NCI-H1436 (cell line): Measurements from ENCODE around the gene NPPC.
"Not testable (repeated sequence)": the region's sequence is repeated elsewhere in the genome, so short reads cannot be mapped to it uniquely, and the experiment has no call there.

Experiments used
- DNase-seq: peaks from one replicate; lab custom pipeline; 2025; lab: John Stamatoyannopoulos, UW

Gene NPPC, protein sequence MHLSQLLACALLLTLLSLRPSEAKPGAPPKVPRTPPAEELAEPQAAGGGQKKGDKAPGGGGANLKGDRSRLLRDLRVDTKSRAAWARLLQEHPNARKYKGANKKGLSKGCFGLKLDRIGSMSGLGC

DNA sequence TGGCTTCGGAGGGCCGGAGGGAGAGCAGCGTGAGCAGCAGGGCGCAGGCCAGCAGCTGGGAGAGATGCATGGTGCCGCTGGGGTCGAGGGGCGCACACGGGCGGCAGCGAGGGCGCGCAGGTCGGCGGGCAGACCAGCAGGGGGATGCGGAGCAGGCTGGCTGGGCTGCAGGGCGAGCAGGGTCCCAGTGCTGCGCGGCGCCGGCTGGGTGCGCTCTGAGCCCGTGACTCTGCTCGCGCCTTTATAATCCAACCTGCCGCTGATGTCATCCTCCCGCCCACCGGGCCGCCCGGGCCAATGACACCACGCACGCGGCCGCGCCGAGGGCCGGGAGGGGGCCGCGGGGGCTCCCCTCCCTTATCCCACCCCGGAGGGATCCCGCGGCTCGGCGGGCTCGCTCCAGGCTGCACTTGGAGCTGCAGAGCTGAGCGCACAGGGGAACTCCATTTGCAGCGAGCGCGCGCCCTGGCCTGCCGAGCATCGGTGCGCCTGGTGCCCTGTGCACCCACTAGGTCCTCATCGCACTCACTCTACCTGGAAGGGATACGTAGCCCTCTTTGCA is at the start of gene NPPC:
Gene NPPC (minus strand): TSS at position 217 of the 562 bp plus-strand sequence. CDS start 147 bp downstream, at position 70.
- peak; percentile 46 for DNase-seq

DNA sequence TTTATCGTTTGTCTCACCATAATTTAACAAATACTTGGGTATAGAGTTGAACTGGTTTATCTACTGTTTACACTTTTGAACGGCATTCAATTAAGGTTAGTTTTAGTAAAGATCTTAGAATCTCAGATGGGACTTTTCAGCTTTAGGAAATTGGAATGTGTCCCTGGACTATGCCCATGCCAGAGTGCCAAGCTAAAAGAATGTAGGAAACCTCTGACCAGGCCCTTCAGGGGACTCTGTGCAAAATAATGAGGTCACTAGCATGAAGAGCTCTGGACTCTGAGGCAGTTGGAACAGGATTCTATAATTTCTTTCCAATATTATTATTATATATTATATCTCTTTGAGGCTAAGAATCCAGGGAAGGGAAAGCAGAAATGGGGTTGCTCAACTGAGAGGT is 48.8 kb upstream of the NPPC start:
- DNase-seq: no peak

DNA sequence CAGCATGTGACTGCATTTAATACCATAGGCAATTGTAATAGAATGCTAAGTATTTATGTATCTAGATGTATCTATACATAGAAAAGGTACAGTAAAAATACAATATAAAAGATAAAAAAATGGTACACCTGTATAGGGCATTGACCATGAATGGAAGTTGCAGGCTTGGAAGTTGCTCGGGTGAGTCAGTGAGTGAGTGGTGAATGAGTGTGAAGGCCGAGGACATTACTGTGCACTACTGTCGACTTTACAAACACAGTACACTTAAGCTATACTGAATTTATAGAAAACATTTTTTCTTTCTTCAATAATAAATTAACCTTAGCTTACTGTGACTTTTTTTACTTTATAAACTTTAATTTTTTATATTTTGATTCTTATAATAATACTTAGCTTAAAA is 44.3 kb upstream of the NPPC start:
- no peak for DNase-seq

DNA sequence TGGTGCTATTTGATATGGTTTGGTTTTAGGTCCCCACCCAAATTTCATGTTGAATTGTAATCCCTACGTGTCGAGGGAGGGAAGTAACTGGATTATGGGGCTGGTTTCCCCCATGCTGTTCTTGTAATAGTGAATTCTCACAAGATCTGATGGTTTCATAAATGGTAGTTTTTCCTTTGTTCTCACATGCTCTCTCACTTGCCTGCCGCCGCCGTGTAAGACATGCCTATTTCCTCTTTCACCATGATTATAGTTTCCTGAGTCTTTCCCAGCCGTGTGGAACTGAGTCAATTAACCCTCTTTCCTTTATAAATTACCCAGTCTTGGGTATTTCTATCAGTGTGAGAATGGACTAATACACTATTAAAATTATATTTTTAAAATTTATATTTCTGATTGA is 42.6 kb upstream of the NPPC start:
- no peak for DNase-seq

DNA sequence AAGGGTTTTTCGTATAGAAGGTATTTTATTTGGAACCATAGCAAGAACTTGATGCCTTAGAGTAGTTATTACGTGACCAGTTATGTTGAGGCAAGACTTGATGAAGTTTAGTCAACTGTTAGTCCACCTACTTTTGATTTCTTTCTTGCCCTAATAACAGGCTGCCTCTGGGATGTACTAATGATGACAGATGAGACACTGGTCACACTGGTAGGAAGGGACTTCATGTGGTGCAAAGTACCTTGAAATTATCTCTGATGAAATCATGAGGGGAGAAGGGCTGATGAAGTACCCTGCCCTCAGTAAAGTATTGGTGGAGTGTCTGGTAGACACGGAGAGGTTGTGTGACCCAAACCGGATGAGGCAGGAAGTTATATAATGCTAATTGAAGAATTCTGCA is 40.7 kb upstream of the NPPC start:
- no peak for DNase-seq

DNA sequence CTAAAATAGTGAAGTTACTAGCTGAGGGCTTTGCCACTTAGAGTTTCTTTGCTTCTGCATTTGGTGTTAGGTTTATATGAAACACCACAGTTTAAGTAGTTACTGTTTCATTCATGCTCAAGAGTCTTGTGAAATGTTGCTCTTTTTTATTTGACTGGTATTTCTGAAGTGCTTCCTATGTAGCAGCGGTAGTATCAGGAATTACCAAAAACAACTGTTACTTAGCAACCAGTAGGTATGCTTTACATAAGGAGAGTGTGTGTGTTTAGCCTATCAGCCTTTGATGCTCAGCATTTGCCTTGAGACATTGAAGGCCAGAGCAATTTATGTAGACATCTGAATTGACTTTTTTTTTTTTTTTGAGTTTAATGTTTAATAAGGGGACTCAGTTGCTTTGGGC is 38.9 kb upstream of the NPPC start:
- DNase-seq: peak; percentile 16

DNA sequence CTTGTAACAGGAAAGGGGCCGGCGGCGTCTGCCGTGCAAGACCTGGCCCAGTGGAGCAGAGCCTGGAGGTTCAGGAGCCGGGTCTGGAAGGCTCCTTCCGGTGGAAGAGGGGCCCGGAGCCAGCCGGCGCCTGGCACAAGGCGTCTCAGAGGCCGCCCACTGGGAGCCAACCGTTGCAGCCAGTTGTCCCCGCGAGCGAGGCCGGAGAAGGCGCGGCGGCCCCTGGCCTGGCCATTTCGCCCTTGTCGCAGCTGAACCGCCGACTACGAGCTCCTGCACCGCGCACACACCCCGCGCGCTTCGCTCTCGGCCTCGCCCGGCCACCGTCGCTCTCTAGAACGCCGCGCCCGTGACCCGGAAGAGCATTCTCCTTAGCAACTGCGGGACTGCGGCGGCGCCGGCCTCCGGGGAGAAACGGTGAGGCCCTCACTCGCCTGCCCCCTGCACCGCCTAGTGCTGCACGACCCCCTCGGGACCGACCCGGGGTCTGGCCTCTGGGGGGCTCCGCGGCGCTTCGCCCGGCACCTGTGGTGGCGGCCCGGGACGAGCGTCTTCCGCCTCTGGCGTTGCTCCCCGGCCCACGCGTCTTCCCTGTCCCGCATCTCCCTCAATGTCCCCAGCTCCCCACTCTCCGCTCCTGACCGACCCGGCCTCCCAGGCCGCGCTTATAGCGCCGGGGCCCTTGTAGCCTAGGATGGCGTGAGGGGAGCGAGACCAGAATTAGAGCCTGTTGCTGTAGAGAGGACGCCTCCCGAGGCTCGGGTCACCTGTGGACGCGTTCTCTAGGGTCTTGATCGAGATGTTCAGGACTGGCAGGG is 35.4 kb upstream of the NPPC start, which contains the start of gene DIS3L2:
Gene DIS3L2 (plus strand): TSS at position 365 of the 818 bp plus-strand sequence. CDS start 53,215 bp downstream, outside the sequence.
- peak; percentile 79 for DNase-seq

DNA sequence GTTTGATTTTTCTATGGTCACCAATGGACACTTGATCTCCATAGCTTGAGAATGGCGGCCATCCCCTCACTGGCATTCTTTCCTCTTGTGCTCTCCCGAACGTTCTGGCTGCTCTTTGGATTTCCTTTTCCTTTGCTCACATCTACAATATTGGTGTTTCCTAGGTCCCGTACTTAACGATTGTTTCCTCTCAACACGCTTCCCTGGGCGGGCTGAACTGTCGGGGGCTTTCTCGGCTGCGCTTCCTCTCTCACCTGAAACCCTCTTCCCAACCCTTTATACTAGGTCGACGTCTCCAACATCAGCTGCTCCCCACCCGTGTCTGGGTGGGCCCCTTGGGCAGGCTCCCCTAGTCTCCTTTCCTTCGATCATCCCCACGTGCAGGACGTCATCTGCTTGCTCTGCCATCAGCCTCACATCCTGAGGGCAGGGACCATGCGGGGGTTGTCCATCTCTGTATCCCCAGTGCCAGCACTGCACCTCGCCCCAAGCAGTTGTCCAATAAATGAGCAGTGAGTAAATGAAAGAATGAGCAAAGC is 34.7 kb upstream of the NPPC start:
- no peak for DNase-seq

DNA sequence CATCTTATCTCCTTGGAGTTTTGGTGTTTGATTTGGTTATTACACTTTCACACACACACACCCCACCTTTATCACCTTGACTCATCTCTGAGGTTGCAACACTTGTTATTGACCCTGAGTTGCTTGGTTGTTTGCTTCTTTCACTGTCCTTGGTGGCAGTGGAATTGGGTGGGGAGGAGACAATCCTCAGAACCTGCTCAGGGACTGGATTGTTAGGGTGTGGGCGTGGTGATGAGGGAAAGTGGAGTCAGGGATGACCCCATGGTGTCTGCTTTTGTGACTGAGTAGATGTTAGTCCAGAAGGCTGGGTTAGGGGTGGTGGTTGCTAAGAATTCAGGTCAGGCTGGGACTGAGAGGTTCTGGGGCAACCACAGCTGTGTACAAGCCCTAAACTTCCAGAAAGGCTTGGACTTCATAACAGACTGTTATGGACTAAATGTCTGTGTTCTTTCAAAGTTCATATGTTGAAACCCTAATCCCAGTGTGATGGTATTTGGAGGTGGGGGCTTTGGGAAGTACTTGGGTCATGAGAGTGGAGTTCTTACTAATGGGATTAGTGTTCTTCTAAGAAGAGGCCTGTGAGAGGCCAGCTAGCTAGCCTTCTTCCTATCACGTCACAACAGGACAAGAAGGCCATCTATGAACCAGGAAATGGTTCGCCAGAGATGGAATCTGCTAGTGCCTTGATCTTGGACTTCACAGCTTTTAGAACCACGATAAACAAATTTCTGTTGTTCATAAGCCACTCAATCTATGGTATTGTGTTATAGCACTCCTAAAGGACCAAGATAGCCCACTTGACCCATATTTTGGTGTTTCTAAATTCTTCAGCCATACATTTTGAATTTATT is 31.9 kb upstream of the NPPC start:
- DNase-seq: no peak

DNA sequence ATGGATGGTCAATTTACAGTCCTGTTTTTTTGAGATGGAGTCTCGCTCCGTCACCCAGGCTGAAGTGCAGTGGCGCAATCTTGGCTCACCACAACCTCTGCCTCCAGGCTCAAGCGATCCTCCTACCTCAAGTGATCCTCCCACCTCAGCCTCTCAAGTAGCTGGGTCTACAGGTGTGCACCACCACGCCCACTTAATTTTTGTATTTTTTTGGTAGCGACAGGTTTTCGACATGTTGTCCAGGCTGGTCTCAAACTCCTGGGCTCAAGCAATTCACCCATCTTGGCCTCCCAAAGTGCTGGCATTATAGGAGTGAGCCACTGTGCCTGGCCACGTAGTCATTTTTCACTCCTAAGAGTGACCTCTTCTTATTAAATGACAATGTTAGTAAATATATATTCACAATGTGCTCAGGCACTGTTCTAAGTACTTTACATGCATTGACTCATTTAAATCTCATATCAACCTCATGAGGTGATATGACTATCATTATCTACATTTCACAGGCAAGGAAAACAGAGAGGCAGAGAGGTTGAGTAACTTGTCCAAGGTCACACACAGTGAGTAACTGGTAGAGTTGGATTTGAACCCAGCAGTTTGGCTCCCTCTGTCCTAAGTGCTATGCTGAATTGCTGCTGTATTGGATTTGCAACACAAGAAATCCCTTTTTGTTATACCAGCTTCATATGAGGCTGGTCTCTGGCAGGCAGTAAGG is 29.7 kb upstream of the NPPC start:
- no peak for DNase-seq

DNA sequence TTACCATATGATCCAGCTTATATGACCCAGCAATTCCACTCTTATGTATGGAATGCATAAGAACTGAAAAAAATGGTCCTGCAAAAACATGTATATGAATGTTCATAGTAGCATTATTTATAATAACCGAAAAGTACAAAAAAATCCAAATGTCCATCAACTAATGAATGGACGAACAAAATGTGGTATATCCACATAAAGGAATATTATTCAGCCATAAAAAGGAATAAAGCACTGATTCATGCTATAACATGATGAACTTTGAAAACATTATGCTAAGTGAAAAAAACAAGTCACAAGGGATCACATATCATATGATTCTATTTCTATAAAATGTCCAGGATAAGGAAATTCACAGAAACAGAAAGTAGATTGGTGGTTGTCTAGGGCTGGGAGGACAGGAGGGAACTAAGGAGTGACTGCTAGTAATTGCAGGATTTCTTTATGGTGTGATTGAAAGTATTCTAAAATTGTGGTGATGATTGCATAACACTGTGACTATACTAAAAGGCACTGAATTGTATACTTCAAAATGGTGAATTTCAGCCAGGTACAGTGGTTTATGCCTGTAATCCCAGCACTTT is 25.3 kb upstream of the NPPC start:
- DNase-seq: no peak

DNA sequence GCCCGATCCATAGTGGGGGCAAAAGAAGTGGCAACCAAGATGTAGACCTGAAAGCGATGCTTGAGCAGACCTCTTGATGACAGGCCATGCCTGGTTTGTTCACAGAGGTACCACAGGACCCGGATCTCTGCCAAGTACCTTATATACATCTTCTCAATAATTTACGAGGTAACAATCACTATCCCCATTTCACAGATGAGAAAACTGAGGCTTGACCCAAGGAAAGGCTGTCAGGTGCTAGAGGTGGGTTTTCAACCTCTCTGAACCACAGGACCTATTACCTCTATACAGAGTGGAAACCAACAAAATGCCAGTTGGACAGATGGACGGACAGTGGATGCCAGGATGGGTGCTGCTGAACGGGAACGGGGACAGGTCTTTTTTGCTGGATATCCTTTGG is 21.5 kb upstream of the NPPC start:
- no peak for DNase-seq

DNA sequence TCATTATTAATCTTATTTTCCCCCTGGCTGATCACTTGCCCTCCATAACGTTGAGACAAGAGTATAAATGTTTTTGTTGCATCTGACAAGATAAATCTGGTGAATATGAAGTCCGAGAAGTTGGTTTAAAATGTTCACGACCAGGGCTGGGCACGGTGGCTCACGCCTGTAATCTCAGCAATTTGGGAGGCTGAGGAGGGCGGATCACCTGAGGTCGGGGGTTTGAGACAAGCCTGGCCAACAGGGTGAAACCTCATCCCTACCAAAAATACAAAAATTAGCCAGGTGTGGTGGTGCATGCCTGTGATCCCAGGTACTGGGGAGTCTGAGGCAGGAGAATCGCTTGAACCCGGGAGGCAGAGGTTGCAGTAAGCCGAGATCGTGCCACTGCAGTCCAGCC is 20.9 kb upstream of the NPPC start:
- not testable (repeated sequence) for DNase-seq

DNA sequence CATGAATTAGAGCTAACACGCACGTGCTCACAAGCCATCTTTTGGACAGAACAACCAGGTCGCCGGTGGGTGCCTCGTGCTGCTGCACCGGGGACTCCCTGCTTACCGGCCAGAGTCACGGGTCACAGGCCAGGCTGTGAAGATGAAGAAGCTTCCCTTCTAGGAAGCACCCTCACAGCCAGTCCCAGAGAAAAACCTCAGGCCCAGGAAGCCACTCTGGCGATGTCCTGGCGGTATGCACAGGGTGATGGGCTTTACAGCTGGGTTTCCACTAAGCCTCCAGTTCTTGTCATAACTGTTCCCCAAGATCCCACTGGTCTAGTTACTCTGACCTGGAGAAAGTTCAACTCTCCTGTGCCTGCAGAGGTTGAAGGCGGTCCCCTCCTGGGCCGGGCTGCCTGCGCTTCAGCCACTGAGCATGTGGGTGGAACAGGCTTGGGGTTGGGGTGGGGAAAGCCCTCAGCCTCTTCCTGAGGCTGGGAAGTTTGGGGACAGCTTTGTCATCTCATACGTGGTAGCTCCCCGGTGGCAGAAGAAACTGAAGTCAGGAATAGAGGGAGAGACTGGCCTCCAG is 20.1 kb upstream of the NPPC start:
- no peak for DNase-seq

DNA sequence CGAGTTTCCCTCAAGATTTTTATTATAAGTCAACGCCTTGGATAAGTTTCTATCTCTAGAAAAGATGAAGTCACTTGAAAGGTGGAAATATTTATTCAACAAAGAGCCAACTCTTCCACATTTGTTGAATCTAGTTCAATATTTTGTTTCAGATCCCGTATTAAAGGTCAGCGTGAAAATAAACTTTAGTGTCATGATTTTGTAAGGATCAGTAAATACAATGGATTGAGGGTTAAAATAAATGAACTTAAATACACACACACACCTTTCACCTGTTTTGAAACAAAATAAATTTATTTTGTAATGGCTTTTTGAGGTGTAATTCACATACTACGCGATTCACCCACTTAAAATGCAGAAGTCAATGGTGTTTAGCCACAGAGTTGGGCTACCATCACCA is 16.0 kb upstream of the NPPC start:
- no peak for DNase-seq

DNA sequence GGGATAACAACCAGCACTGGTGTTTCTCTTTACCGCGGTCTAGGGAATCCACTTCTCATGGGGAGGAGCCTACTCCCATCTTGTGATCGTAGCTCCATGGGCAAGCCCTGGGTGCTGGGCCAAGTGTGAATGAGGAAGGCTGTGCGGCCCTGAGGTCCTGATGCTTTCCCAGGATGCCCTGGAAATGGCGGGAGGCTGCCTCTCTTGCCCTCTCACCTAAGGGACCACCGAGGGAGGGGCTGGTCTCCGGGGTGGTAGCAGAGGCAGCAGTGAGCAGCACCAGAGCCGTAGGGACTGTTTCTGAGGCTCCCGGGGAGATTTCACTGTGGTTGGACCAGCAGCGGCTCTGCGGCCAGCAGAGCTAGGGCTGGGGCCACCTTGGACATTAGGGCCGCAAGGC is 15.5 kb upstream of the NPPC start:
- no peak for DNase-seq

DNA sequence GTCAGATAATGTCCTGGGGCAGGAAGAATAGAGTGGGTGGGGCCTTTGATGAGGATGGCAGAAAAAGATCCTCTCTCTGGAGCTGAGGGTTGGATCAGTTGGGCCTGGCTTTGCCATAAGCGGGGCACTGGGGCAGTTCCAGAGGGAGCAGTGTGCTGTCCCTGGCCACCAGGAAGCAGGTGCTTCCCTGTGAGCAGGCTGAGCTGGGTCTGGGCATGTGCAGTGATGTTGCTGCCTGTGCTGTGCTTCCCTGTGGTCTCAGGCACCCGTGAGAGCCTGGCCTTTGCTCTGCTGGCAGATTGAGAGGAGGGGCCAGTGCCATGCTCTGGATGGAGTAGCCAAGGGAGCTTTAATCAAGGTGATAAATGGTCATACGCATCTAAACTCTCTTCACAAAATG is 14.6 kb upstream of the NPPC start:
- no peak for DNase-seq

DNA sequence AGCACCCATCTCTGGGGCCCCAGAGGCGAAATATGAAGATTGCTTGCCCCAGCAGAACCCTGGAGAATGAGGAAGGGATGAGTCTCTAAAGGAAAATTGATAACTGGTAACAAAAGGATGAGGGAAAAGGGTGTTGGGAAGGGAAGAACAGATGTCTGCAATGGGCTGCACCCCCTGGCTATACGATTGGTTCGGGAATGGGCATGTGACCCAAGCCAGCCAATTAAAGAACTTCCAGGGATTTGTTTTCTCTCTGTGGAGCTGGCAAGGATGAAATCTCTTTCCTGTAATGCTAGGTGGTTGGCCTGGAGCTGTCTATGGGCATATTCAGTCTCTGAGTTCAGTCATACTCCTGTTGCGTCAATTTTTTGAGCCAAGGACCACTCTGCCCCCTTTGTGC is 12.8 kb upstream of the NPPC start:
- DNase-seq: no peak

DNA sequence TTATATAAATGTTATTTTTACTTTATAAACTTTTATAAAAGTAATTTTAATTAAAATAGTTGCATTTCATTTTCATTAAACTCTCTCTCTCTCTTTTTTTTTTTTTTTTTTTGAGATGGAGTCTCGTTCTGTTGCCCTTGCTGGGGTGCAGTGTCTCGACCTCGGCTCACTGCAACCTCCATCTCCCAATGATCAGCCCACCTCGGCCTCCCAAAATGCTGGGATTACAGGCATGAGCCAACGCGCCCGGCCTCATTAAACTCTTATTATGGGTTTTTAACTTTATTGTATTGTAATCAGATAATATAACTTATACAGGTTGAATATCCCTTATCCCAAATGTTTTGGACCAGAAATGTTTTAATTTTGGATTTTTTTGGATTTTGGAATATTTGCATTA is 10.9 kb upstream of the NPPC start:
- DNase-seq: no peak

DNA sequence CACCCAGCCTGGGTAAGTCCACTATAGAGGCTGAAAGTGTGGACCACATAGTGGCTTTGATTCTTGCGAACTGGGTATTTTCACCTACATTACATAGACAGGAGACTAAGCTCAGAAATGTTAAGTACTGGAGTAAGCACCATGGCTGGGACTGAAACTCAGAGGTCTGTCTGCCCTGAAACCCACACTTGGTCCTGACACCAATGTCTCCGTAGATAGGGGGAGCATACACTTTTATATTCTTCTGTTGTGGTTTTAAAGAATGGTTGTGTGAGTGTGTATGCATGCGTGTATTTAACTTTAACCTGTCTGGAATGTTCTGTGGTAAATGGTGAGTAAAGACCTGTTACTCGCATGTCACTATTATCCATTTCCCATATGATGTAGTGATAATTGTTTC is 10.3 kb upstream of the NPPC start:
- no peak for DNase-seq

DNA sequence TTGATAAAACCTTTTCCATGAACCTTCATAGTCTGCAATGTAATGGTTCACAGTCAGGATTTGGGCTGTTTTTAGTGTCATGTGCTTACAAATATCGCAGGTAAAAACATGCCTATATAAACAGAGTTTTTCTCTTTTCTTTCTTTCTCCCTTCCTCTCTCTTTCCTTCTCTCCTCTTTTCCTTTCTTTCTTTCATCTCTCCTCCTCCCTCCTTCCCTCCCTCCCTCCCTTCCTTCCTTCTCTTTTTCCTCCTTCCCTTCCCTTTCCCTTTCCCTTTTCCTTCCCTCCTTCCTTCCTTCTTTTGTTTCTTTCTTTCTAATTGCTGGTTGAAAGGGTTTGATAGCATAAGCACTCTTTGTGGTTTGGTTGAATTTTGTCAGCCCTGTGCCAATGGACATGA is 9.6 kb upstream of the NPPC start:
- no peak for DNase-seq
